ENCODE data around the gene NUP62. TPM values are rescaled to one million over a fixed set of nuclear protein-coding genes. Genes with fewer than 3 reads are reported as not detected.

NUP62 gene
- total and polyA plus RNA-seq, 4 donors = 14.2 to 19.8 (median 18.1) TPM

GRCh38 chr19:49952906-49953305 lies 23.6 kb upstream of the NUP62 start (continued):
- TF ChIP-seq FOXA1 (IDR thresholded peaks at IDR 0.05) (no peak), HNF4G (IDR thresholded peaks at IDR 0.05) (no peak), ZBTB33 (IDR thresholded peaks at IDR 0.05) (no peak), YY1 (IDR thresholded peaks at IDR 0.05) (no peak), TAF1 (conservative IDR thresholded peaks at IDR 0.05) (no peak), JUND (IDR thresholded peaks at IDR 0.05) (no peak)

GRCh38 chr19:49952479-49952836 lies 23.2 kb upstream of the NUP62 start:
- Histone ChIP-seq H3K9ac (ENCODE audit: low read depth in 1 of 2, low read length in 2 of 2) (no peak overlapping the region), H3K9me3 (ENCODE audit: control insufficient read depth in 4 of 4, low read length in 3 of 4) (no peaks in the 10 kb centered on the region), H3K4me3 (ENCODE audit: low read depth in 1 of 3, low read length in 3 of 3) (no peak overlapping the region), H3K27ac (ENCODE audit: low read depth in 1 of 2, low read length in 2 of 2) (no peak overlapping the region), H3K4me1 (ENCODE audit: control insufficient read depth in 4 of 4, insufficient read depth in 4 of 4, low read length in 3 of 4) (peaks cover 0 to 18% (median 18%) of the 10 kb centered on the region in 4 donors), H3K27me3 (ENCODE audit: control insufficient read depth in 4 of 4, insufficient read depth in 4 of 4, low read length in 3 of 4) (no peaks in the 10 kb centered on the region), H3K36me3 (ENCODE audit: control insufficient read depth in 4 of 4, insufficient read depth in 3 of 4, low read depth in 1 of 4, low read length in 3 of 4) (no peaks in the 10 kb centered on the region)
- DNase-seq (ENCODE audit: low spot score) = no peak
- TF ChIP-seq CTCF (IDR thresholded peaks at IDR 0.05; ENCODE audit: low read depth, low read length, missing input control) (no peak), REST (IDR thresholded peaks at IDR 0.05) (no peak)

- 85% methylated on average over 9 of the region's 9 CpGs for WGBS
Observed at GRCh38 chr19:49951806-49952478, 22.6 kb upstream of the NUP62 start.

More at GRCh38 chr19:49951806-49952478, 22.6 kb upstream of the NUP62 start:
- no peak for DNase-seq (ENCODE audit: low spot score)
- Histone ChIP-seq H3K27ac (ENCODE audit: low read depth in 1 of 2, low read length in 2 of 2) (no peak overlapping the region), H3K9me3 (ENCODE audit: control insufficient read depth in 4 of 4, low read length in 3 of 4) (no peaks in the 10 kb centered on the region), H3K36me3 (ENCODE audit: control insufficient read depth in 4 of 4, insufficient read depth in 3 of 4, low read depth in 1 of 4, low read length in 3 of 4) (no peaks in the 10 kb centered on the region), H3K27me3 (ENCODE audit: control insufficient read depth in 4 of 4, insufficient read depth in 4 of 4, low read length in 3 of 4) (no peaks in the 10 kb centered on the region), H3K9ac (ENCODE audit: low read depth in 1 of 2, low read length in 2 of 2) (no peak overlapping the region), H3K4me1 (ENCODE audit: control insufficient read depth in 4 of 4, insufficient read depth in 4 of 4, low read length in 3 of 4) (peaks cover 0 to 18% (median 18%) of the 10 kb centered on the region in 4 donors), H3K4me3 (ENCODE audit: low read depth in 1 of 3, low read length in 3 of 3) (no peak overlapping the region)
- no peak for TF ChIP-seq RXRA (IDR thresholded peaks at IDR 0.05)
- no peak for TF ChIP-seq EGR1 (IDR thresholded peaks at IDR 0.05; ENCODE audit: low read depth in 2 of 2)
- TF ChIP-seq ZBTB33 (IDR thresholded peaks at IDR 0.05) = no peak
- no peak for TF ChIP-seq TAF1 (conservative IDR thresholded peaks at IDR 0.05)
- no peak for TF ChIP-seq SP1 (IDR thresholded peaks at IDR 0.05)
- no peak for TF ChIP-seq FOXA1 (IDR thresholded peaks at IDR 0.05)
- TF ChIP-seq JUND (IDR thresholded peaks at IDR 0.05) = no peak
- TF ChIP-seq NR2F2 (IDR thresholded peaks at IDR 0.05) = no peak
- no peak for TF ChIP-seq ATF3 (IDR thresholded peaks at IDR 0.05)
- no peak for TF ChIP-seq HNF4A (conservative IDR thresholded peaks at IDR 0.05)
- no peak for TF ChIP-seq CTCF (IDR thresholded peaks at IDR 0.05; ENCODE audit: low read depth, low read length, missing input control)
- TF ChIP-seq FOXA2 (IDR thresholded peaks at IDR 0.05) = no peak
- TF ChIP-seq YY1 (IDR thresholded peaks at IDR 0.05) = no peak
